ENCODE results near the gene TNS2. TPM values are rescaled to one million over a fixed set of nuclear protein-coding genes. Genes with fewer than 3 reads are reported as not detected.

The TNS2 gene
- total and polyA plus RNA-seq, 2 of the 13 experiments (the other 11 are each of a cell fraction or from before 2014, with no cell fraction given), result 8.9 to 20.4 TPM

GRCh38 chr12:53046655-53047220 lies 3.1 kb upstream of the TNS2 start (continued):
- TF ChIP-seq E2F1 (CRISPR knock-in tag; IDR thresholded peaks at IDR 0.05) (no peak), ZSCAN29 (CRISPR knock-in tag; conservative IDR thresholded peaks at IDR 0.05) (no peak), RARA (CRISPR knock-in tag; IDR thresholded peaks at IDR 0.05) (no peak), ZKSCAN1 (IDR thresholded peaks at IDR 0.05; ENCODE audit: low read length) (no peak), KDM6A (CRISPR knock-in tag; IDR thresholded peaks at IDR 0.05; ENCODE audit: low read depth) (no peak), ZNF775 (CRISPR knock-in tag; IDR thresholded peaks at IDR 0.05; ENCODE audit: borderline replicate concordance) (no peak), ZNF451 (CRISPR knock-in tag; IDR thresholded peaks at IDR 0.05) (no peak), RNF2 (conservative IDR thresholded peaks at IDR 0.05; ENCODE audit: low read depth) (no peak), TBP (CRISPR knock-in tag; IDR thresholded peaks at IDR 0.05) (0 out of 2 replicates have a peak, but pooled peaks have one; percentile 52), ZNF34 (CRISPR knock-in tag; IDR thresholded peaks at IDR 0.05; ENCODE audit: borderline replicate concordance) (no peak), ZNF816 (CRISPR knock-in tag; IDR thresholded peaks at IDR 0.05; ENCODE audit: borderline replicate concordance) (no peak), ZNF33A (CRISPR knock-in tag; IDR thresholded peaks at IDR 0.05; ENCODE audit: borderline replicate concordance) (no peak), THAP9 (CRISPR knock-in tag; IDR thresholded peaks at IDR 0.05; ENCODE audit: borderline replicate concordance) (no peak; the same call in 1 of the 2 replicates), MZF1 (CRISPR knock-in tag; IDR thresholded peaks at IDR 0.05; ENCODE audit: borderline replicate concordance) (no peak), ZNF674 (CRISPR knock-in tag; IDR thresholded peaks at IDR 0.05; ENCODE audit: low read depth) (no peak), ZSCAN12 (CRISPR knock-in tag; IDR thresholded peaks at IDR 0.05) (no peak), HBP1 (CRISPR knock-in tag; IDR thresholded peaks at IDR 0.05; ENCODE audit: low read depth) (no peak), PHB2 (IDR thresholded peaks at IDR 0.05; ENCODE audit: partially characterized antibody) (no peak), HIVEP1 (CRISPR knock-in tag; IDR thresholded peaks at IDR 0.05) (no peak), ZNF441 (CRISPR knock-in tag; IDR thresholded peaks at IDR 0.05; ENCODE audit: borderline replicate concordance) (no peak), GABPA (IDR thresholded peaks at IDR 0.05; ENCODE audit: low read depth, low read length) (no peak), GABPA (CRISPR knock-in tag; IDR thresholded peaks at IDR 0.05; ENCODE audit: low read depth) (peak; percentile 38; the same call in 1 of the 2 replicates), POLR2AphosphoS2 (IDR thresholded peaks at IDR 0.05; ENCODE audit: low read depth, low read length) (no peak), UBTF (CRISPR knock-in tag; IDR thresholded peaks at IDR 0.05) (peak; percentile 56), ZKSCAN5 (CRISPR knock-in tag; IDR thresholded peaks at IDR 0.05) (no peak)

Data from HepG2 (cell line).